Naive thymus-derived CD4-positive, alpha-beta T cell (primary cell): Measurements from ENCODE around the gene PDZD7. TPM values are rescaled to one million over a fixed set of nuclear protein-coding genes. Genes with fewer than 3 reads are reported as not detected.

Source experiments
- ATAC-seq: fragments of 150-1000 bp; cut with Tn5 transposase; 2 replicates; pipeline ENCODE4 v1.10.0; 2021; ENCODE audit warnings: mild to moderate bottlenecking, moderate library complexity
- CTCF ChIA-PET: fragments of 350-600 bp; sonication (Branson Sonifier 250); formaldehyde crosslinking; loops from one replicate; lab custom pipeline; 2021; ENCODE audit warnings: antibody characterized with exemption; lab: Charles Lee
- POLR2A ChIA-PET: fragments of 350-600 bp; sonication (Branson Sonifier 250); formaldehyde crosslinking; loops from one replicate; lab custom pipeline; 2021; ENCODE audit warnings: antibody characterized with exemption, inconsistent platforms; lab: Charles Lee
- DNase-seq, 9 donors: peaks; one replicate each; pipeline versions ENCODE4 v3.0.0 to v3.0.0-alpha.2; 2020 to 2022; ENCODE audit warnings: mixed read lengths in 1 of 9
- H3K27ac ChIP-seq: one replicate; pipeline ENCODE4 v1.7.0; 2013; ENCODE audit warnings: mild to moderate bottlenecking, low read depth, low read length, moderate library complexity
- H3K27me3 ChIP-seq, 2 donors: one replicate each; pipeline ENCODE4 v1.7.0; 2013; ENCODE audit warnings: low read length in 2 of 2, mild to moderate bottlenecking in 2 of 2, moderate library complexity in 2 of 2; ENCODE audit not compliant: control insufficient read depth in 2 of 2, insufficient read depth in 2 of 2
- H3K36me3 ChIP-seq, 3 experiments: 1 replicate in 2 of 3; 2 replicates in 1 of 3; pipeline ENCODE4 v1.7.0; 2013; ENCODE audit warnings: low read length in 3 of 3, mild to moderate bottlenecking in 3 of 3, moderate library complexity in 1 of 3; ENCODE audit not compliant: insufficient read depth in 3 of 3, control insufficient read depth in 2 of 3
- H3K4me1 ChIP-seq, 2 donors: one replicate each; pipeline ENCODE4 v1.7.0; 2013; ENCODE audit warnings: low read length in 2 of 2, mild to moderate bottlenecking in 2 of 2, moderate library complexity in 1 of 2; ENCODE audit not compliant: control insufficient read depth in 2 of 2, insufficient read depth in 2 of 2
- H3K4me3 ChIP-seq: 2 replicates; pipeline ENCODE4 v1.7.0; 2013; ENCODE audit warnings: mild to moderate bottlenecking, low read length
- H3K9me3 ChIP-seq, 3 experiments: 1 replicate in 2 of 3; 2 replicates in 1 of 3; pipeline ENCODE4 v1.7.0; 2013; ENCODE audit warnings: low read length in 3 of 3; ENCODE audit not compliant: control insufficient read depth in 2 of 3
- H3K27ac Mint-ChIP-seq, 9 donors: one replicate each; pipeline ENCODE4 v1.8.0; 2020 to 2022; ENCODE audit warnings: mixed read lengths in 9 of 9, mild to moderate bottlenecking in 8 of 9, moderate library complexity in 5 of 9, inconsistent platforms in 2 of 9
- H3K27me3 Mint-ChIP-seq, 5 donors: one replicate each; pipeline ENCODE4 v1.8.0; 2021 to 2022; ENCODE audit warnings: mixed read lengths in 5 of 5, mild to moderate bottlenecking in 1 of 5
- H3K36me3 Mint-ChIP-seq, 5 donors: one replicate each; pipeline ENCODE4 v1.8.0; 2020 to 2022; ENCODE audit warnings: mixed read lengths in 5 of 5, mild to moderate bottlenecking in 3 of 5, inconsistent platforms in 1 of 5
- H3K4me1 Mint-ChIP-seq, 7 donors: one replicate each; pipeline ENCODE4 v1.8.0; 2020 to 2022; ENCODE audit warnings: mixed read lengths in 7 of 7, mild to moderate bottlenecking in 3 of 7, inconsistent platforms in 1 of 7
- H3K4me3 Mint-ChIP-seq, 10 donors: one replicate each; pipeline ENCODE4 v1.8.0; 2020 to 2022; ENCODE audit warnings: mild to moderate bottlenecking in 10 of 10, mixed read lengths in 10 of 10, moderate library complexity in 6 of 10, inconsistent platforms in 2 of 10
- H3K9me3 Mint-ChIP-seq, 11 donors: one replicate each; pipeline ENCODE4 v1.8.0; 2020 to 2022; ENCODE audit warnings: mixed read lengths in 11 of 11, mild to moderate bottlenecking in 4 of 11, inconsistent platforms in 1 of 11, moderate library complexity in 1 of 11
- intact Hi-C, 2 donors: fragments of 100-400 bp; cut with micrococcal nuclease; formaldehyde crosslinking; loops; one replicate each; pipeline ENCODE4 v1.15.1; 2023
- polyA plus RNA-seq, 2 donors: library from polyadenylated mRNA; unstranded; fragments of 300-500 nt; fragmentation: Illumina TruSeq; gene quantifications; one replicate each; pipeline ENCODE4 v1.2.3, GENCODE V29; 2021
- total RNA-seq, 6 experiments: library from RNA in 5 of 6; stranded (reverse) in 5 of 6; gene quantifications; 1 replicate in 5 of 6; 2 replicates in 1 of 6; pipeline ENCODE4 v1.2.3 and lab custom pipeline; 2021 to 2026

The PDZD7 gene
- total and polyA plus RNA-seq, 7 experiments from 2014 or later = 0.65 to 2.8 (median 1.1) TPM

GRCh38 chr10:101060036-101060950 lies 29.4 kb upstream of the PDZD7 start:
- intact Hi-C loops = loop anchor here (1.0 to 5.0 kb wide), 17 partner anchors 8 to 1857 kb away; partner anchors contain the start of genes BORCS7 (in 1 of the 2), CNNM2 (in 1 of the 2), HIF1AN (in 1 of the 2) and LZTS2 (in 1 of the 2)
- H3K4me1 ChIP-seq = peaks cover 12 to 21% of the 10 kb centered on the region in 2 donors
- H3K27me3 ChIP-seq = peaks cover 5 to 18% of the 10 kb centered on the region in 2 donors
- POLR2A ChIA-PET = interaction anchor here (1.0 to 2.7 kb wide), 3 partner anchors 11 to 28 kb away, joined by 3 to 15 read pairs (median 10); no protein-coding TSS in a partner anchor
- H3K36me3 ChIP-seq = peaks cover 0 to 5% (median 0%) of the 10 kb centered on the region in 3 experiments
- H3K4me3 ChIP-seq = peak overlapping the region; percentile 96
- H3K9me3 ChIP-seq = no peaks in the 10 kb centered on the region
- no peaks in the 10 kb centered on the region for H3K9me3 Mint-ChIP-seq
- H3K4me3 Mint-ChIP-seq = peak overlapping the region; percentile 90 to 99 (median 96)
- peak overlapping the region; percentile 86 to 98 (median 93) for H3K27ac Mint-ChIP-seq
- DNase-seq (peak; percentile 70 to 97 (median 94)), ATAC-seq (peak; percentile 82)
- peak overlapping the region; percentile 96 for H3K27ac ChIP-seq
- H3K36me3 Mint-ChIP-seq = peaks cover 0 to 6% (median 0%) of the 10 kb centered on the region in 5 donors
- peaks cover 15 to 23% (median 18%) of the 10 kb centered on the region in 5 donors for H3K27me3 Mint-ChIP-seq
- CTCF ChIA-PET = interaction anchor here (0.8 to 9.2 kb wide), 8 partner anchors 9 to 82 kb away, joined by 3 to 100 read pairs (median 4); no protein-coding TSS in a partner anchor
- H3K4me1 Mint-ChIP-seq = peaks cover 16 to 61% (median 31%) of the 10 kb centered on the region in 7 donors

GRCh38 chr10:101056365-101057151 lies 25.6 kb upstream of the PDZD7 start:
- Mint-ChIP-seq H3K27me3 (no peaks in the 10 kb centered on the region), H3K4me1 (peaks cover 4 to 47% (median 11%) of the 10 kb centered on the region in 7 donors), H3K27ac (no peak overlapping the region), H3K36me3 (peaks cover 0 to 6% (median 0%) of the 10 kb centered on the region in 5 donors), H3K4me3 (no peak overlapping the region), H3K9me3 (no peaks in the 10 kb centered on the region)
- DNase-seq (no peak), ATAC-seq (no peak)
- CTCF ChIA-PET = interaction anchor here (2.8 to 9.2 kb wide), 3 partner anchors 12 to 85 kb away, joined by 16 to 100 read pairs (median 18); no protein-coding TSS in a partner anchor
- H3K9me3 ChIP-seq = no peaks in the 10 kb centered on the region
- peaks cover 0 to 5% (median 0%) of the 10 kb centered on the region in 3 experiments for H3K36me3 ChIP-seq
- no peak overlapping the region for H3K27ac ChIP-seq
- POLR2A ChIA-PET = no interaction called here
- peaks cover 3% of the 10 kb centered on the region in 2 donors for H3K4me1 ChIP-seq
- no peak overlapping the region for H3K4me3 ChIP-seq
- intact Hi-C loops = no loop called here
- no peaks in the 10 kb centered on the region for H3K27me3 ChIP-seq

- DNase-seq = no peak
- POLR2A ChIA-PET = no interaction called here
- H3K4me3 Mint-ChIP-seq = no peak overlapping the region
- peaks cover 0 to 6% of the 10 kb centered on the region in 2 donors for H3K27me3 ChIP-seq
- intact Hi-C loops = no loop called here
- H3K4me3 ChIP-seq = no peak overlapping the region
- ATAC-seq = no peak
- no peaks in the 10 kb centered on the region for H3K9me3 ChIP-seq
- no peak overlapping the region for H3K27ac Mint-ChIP-seq
- peaks cover 3 to 4% of the 10 kb centered on the region in 2 donors for H3K4me1 ChIP-seq
- peaks cover 0 to 6% (median 0%) of the 10 kb centered on the region in 5 donors for H3K36me3 Mint-ChIP-seq
- H3K4me1 Mint-ChIP-seq = peaks cover 9 to 45% (median 10%) of the 10 kb centered on the region in 7 donors
- no peaks in the 10 kb centered on the region for H3K9me3 Mint-ChIP-seq
- H3K27ac ChIP-seq = no peak overlapping the region
- H3K36me3 ChIP-seq = peaks cover 0 to under 1% (median 0%) of the 10 kb centered on the region in 3 experiments
- peaks cover 5 to 8% (median 8%) of the 10 kb centered on the region in 5 donors for H3K27me3 Mint-ChIP-seq
- CTCF ChIA-PET = interaction anchor here (1.0 to 9.2 kb wide), 4 partner anchors 9 to 40 kb away, joined by 3 to 100 read pairs (median 4); no protein-coding TSS in a partner anchor
Measured at GRCh38 chr10:101055411-101055810, 24.5 kb upstream of the PDZD7 start.

- Histone ChIP-seq H3K9me3 (no peaks in the 10 kb centered on the region), H3K36me3 (no peaks in the 10 kb centered on the region), H3K27ac (no peak overlapping the region), H3K4me3 (no peak overlapping the region), H3K27me3 (peaks cover 0 to 8% of the 10 kb centered on the region in 2 donors), H3K4me1 (peaks cover 5 to 7% of the 10 kb centered on the region in 2 donors)
- intact Hi-C loops = no loop called here
- CTCF ChIA-PET = interaction anchor here (1.0 to 9.2 kb wide), 4 partner anchors 10 to 40 kb away, joined by 3 to 100 read pairs (median 4); no protein-coding TSS in a partner anchor
- H3K4me1 Mint-ChIP-seq = peaks cover 6 to 47% (median 10%) of the 10 kb centered on the region in 7 donors
- no peak overlapping the region for H3K27ac Mint-ChIP-seq
- peaks cover 0 to 6% (median 0%) of the 10 kb centered on the region in 5 donors for H3K36me3 Mint-ChIP-seq
- POLR2A ChIA-PET = no interaction called here
- no peaks in the 10 kb centered on the region for H3K9me3 Mint-ChIP-seq
- ATAC-seq = no peak
- H3K27me3 Mint-ChIP-seq = peaks cover 9 to 11% (median 10%) of the 10 kb centered on the region in 5 donors
- no peak overlapping the region for H3K4me3 Mint-ChIP-seq
- DNase-seq = no peak
Measured at GRCh38 chr10:101054876-101055275, 23.9 kb upstream of the PDZD7 start.

- Mint-ChIP-seq H3K4me1 (peaks cover 4 to 45% (median 10%) of the 10 kb centered on the region in 7 donors), H3K9me3 (peaks cover 0 to 2% (median 0%) of the 10 kb centered on the region in 11 donors), H3K36me3 (peaks cover 0 to 6% (median 0%) of the 10 kb centered on the region in 5 donors), H3K27me3 (peaks cover 15 to 16% (median 15%) of the 10 kb centered on the region in 5 donors), H3K27ac (no peak overlapping the region), H3K4me3 (no peak overlapping the region)
- peaks cover 4 to 8% of the 10 kb centered on the region in 2 donors for H3K27me3 ChIP-seq
- intact Hi-C loops = no loop called here
- peaks cover 5 to 9% of the 10 kb centered on the region in 2 donors for H3K4me1 ChIP-seq
- CTCF ChIA-PET = interaction anchor here (4.9 kb wide), 1 partner anchor 13 kb away, joined by 40 read pairs; no protein-coding TSS in a partner anchor
- POLR2A ChIA-PET = no interaction called here
- H3K27ac ChIP-seq = no peak overlapping the region
- no peaks in the 10 kb centered on the region for H3K36me3 ChIP-seq
- no peak for ATAC-seq
- DNase-seq = no peak
- no peaks in the 10 kb centered on the region for H3K9me3 ChIP-seq
- H3K4me3 ChIP-seq = no peak overlapping the region
Measured at GRCh38 chr10:101054351-101054750, 23.4 kb upstream of the PDZD7 start.
